Measurements from ENCODE around the gene NKD1. TPM values are rescaled to one million over a fixed set of nuclear protein-coding genes. Genes with fewer than 3 reads are reported as not detected.

Gene NKD1
- polyA plus RNA-seq, 3 donors = 10.0 to 13.5 (median 11.0) TPM

- no peak for DNase-seq
Observed at GRCh38 chr16:50692999-50693781, 145.0 kb downstream of the NKD1 start, which contains the start of gene NOD2. NOD2 (plus strand) TSS chr16:50693606; CDS start chr16:50699496, 5,890 bp downstream.

DNA sequence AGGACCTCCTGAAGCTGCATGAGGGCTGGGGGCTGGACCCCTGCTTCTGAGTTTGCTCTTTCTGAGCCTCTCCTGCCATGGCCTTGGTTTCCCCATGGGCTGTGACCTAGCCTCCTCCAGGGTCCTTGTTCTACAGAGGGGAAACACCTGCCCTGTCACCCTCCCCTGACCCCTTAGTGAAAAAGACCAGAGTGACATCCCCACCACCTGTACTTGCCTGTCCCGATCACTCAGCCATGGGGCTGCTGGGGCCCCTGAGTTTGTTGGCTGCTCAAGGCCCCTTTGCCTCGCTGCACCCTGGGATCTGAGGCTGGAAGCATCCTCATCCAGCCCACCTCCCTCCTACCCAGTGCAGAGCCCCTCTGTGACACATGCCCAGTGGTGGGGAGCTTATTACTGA, 146.0 kb downstream of the NKD1 start:
- no peak for DNase-seq

DNA sequence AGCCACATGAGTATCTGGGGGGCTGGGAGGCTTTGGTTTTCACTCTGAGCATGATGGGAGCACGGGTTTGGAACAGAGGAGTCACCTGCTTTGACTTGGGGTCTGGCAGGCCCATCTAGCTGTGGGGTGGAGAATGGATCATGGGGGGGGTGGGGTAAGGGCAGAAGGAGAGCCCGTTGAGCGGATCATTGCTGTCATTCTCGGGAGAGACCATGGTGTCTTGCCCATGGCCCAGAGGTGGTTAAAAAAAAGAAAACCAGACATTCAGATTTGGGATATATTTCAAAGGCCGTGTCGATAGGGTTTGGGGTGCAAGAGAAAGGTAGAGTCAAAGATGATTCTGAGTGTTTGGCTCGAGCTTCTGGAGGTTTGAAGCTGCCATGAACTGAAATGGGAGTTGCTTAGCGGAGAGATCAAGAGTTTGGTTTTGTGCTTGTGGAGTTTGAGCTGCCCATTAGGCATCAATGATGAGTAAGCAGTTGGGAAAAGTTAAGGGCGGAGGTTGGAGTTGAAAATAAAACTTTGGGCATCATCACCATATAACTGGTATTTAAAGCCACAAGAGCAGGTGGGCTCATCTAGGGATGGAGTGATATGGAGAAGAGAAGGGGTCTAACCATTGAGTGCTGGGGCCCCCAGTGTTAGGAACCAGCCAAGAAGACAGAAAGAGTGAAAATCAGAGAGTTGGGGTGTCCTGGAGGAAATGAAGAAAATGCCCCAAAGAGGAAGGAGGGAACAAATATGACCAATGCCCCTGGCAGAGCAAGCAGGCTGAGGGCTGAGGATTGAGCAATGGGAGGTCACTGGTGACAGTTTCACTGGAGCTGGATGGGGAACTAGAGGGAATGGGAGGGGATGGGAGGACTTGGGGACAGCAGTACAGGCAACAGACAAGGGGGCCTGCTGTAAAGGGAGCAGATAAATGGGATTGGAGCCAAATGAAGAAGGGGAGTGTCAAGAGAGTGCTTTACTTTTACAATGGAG, 147.1 kb downstream of the NKD1 start:
- DNase-seq = no peak

DNA sequence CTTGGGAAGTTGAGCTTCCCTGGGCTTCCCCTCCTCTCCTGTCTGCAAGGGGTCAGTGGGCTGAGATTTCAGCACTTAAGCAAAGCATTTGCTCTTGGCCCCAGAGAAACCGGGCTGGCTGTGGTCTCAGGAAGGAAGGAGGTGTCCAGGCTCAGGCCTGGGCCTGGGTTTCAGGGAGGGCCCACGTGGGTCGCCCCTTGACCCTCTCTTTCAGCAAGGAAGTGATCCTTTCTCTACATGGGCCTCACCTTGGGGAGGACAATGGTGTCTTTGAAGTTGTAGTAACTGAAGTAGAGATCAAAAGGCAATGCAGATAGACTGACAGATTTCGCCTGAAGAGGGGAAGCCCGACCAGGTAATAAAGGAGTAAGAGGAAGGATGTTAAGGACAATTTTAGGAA, 147.9 kb downstream of the NKD1 start:
- no peak for DNase-seq

- no peak for DNase-seq
Observed at GRCh38 chr16:50696575-50697420, 148.6 kb downstream of the NKD1 start.

GRCh38 chr16:50697421-50697715, 149.2 kb downstream of the NKD1 start:
- no peak for DNase-seq

DNA sequence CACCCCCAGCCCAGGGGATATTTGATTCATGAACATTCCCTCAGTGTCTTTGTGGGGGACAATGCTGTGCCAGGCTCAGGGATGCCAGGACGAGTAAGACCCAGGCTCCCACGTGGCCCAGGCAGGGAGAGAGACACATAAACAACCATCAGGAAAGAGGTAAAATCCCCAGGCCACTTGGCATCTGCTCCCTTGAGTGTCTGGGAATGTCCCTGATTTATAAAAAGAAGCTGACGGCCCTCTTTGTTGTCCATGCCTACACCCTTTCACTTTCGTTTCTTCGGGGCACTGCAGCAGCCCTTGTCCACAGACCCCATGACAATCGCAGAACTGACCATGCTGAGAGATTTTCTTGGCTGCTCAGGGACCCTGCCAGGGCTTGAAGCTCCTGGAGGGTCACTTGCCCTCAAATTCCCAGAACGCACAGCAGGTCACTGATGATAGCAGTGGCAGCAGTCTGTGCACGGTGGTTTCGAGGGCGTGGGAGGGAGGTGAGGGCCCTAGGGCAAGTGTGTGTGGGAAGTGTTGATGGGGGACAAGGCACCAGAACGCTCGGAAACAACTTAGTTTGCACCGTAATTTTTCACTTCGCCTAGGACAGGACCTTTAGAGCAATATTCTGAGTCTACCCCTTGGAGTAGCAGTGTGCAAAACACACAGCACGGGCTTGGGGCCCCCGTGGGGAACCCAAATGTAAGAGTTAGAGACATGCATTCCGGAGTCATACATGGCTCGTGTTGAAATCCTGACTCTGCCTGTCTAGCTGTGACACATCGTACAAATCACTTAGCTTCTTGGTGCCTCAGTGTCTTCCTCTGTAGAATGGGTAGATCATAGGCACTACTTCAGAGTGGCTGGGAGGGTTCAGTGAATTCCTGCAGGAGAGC, 149.9 kb downstream of the NKD1 start:
- DNase-seq = no peak

Other genes starting within 250 kb of the NKD1 start
- gene BRD7, start 179.4 kb upstream of the NKD1 start, polyA plus RNA-seq (ENCODE audit: insufficient read length in 3 of 3) = 100 to 1,000 TPM; 101 to 116 (median 114) TPM
- gene SNX20, start 132.9 kb downstream of the NKD1 start, polyA plus RNA-seq (ENCODE audit: insufficient read length in 3 of 3) = under 1 TPM; 0.43 to 0.56 (median 0.54) TPM
- gene NOD2, start 145.2 kb downstream of the NKD1 start, polyA plus RNA-seq (ENCODE audit: insufficient read length in 3 of 3) = under 1 TPM; 0.23 to 0.40 (median 0.30) TPM
- 10 to 100 TPM; 18.9 to 24.4 (median 20.7) TPM for gene CYLD, start 193.7 kb downstream of the NKD1 start, polyA plus RNA-seq (ENCODE audit: insufficient read length in 3 of 3)